Upper lobe of left lung (tissue), 6 donors: ENCODE data around the gene NUP85. TPM values are rescaled to one million over a fixed set of nuclear protein-coding genes. Genes with fewer than 3 reads are reported as not detected.
A peak's percentile ranks its signal among the peaks of the same experiment; 100 is the strongest.
"Not testable (repeated sequence)": the region's sequence is repeated elsewhere in the genome, so short reads cannot be mapped to it uniquely, and the experiment has no call there.

ENCODE experiments used
- ATAC-seq, 2 donors: fragments of 200-7000 bp; cut with Tn5 transposase; one replicate each; pipeline ENCODE4 v1.9.1; 2022; ENCODE audit warnings: mild to moderate bottlenecking in 2 of 2, moderate library complexity in 2 of 2; ENCODE audit not compliant: low FRiP score in 2 of 2
- DNase-seq, 2 donors: peaks; one replicate each; pipeline ENCODE4 v3.0.0-alpha.2; 2019 to 2020
- H3K27ac ChIP-seq, 4 donors: fragments of 200-600 bp; sonication (generic); one replicate each; pipeline ENCODE4 v1.5.1; 2016 to 2019
- H3K27me3 ChIP-seq, 4 donors: fragments of 200-600 bp; sonication (generic); one replicate each; pipeline ENCODE4 v1.5.1; 2017 to 2019
- H3K36me3 ChIP-seq, 4 donors: fragments of 200-600 bp; sonication (generic); one replicate each; pipeline ENCODE4 v1.5.1; 2016 to 2019
- H3K4me1 ChIP-seq, 4 donors: fragments of 200-600 bp; sonication (generic); one replicate each; pipeline ENCODE4 v1.5.1; 2018 to 2019
- H3K4me3 ChIP-seq, 4 donors: fragments of 200-600 bp; sonication (generic); one replicate each; pipeline ENCODE4 v1.5.1; 2017 to 2019; ENCODE audit warnings: mild to moderate bottlenecking in 2 of 4, moderate library complexity in 1 of 4
- H3K9me3 ChIP-seq, 4 donors: fragments of 200-600 bp; sonication (generic); one replicate each; pipeline ENCODE4 v1.5.1; 2018 to 2019
- EP300 ChIP-seq, 4 donors: sonication (generic); formaldehyde crosslinking; IDR thresholded peaks; one replicate each; pipeline ENCODE4 v1.5.1; 2017; ENCODE audit warnings: antibody characterized with exemption in 4 of 4, control low read depth in 2 of 4
- POLR2A ChIP-seq, 4 donors: fragments of 450-650 bp; IDR thresholded peaks; one replicate each; pipeline ENCODE4 v1.5.1; 2016 to 2017; ENCODE audit warnings: antibody characterized with exemption in 4 of 4, mild to moderate bottlenecking in 2 of 4
- WGBS, 2 donors: methylation state at CpG; one replicate each; pipeline ENCODE4 v1.1.5; 2017 to 2018; 5-methylcytosine and 5-hydroxymethylcytosine counted together
- total RNA-seq, 6 donors: library from RNA; depleted of rRNA in 4 of 6; stranded (reverse); fragments of >200 nt in 4 of 6; gene quantifications; one replicate each; pipeline versions ENCODE4 v1.1.0 to v1.2.1, GENCODE V29; 2016 to 2021
- TF ChIP-seq, protein P1 (sequence below), 6 experiments: fragments of 450-650 bp in 4 of 6; fragments of 200-600 bp in 2 of 6; sonication (generic) in 2 of 6; IDR thresholded peaks; one replicate each; pipeline ENCODE4 v1.5.1; 2016 to 2019; ENCODE audit warnings: antibody characterized with exemption in 6 of 6
- donor health status: DM: no; HTN: no; CAD: no; lungs with moderate emphysema.
- donor health status: DM: no; HTN: yes; CAD: no; lungs with severe emphysema.

The NUP85 gene
- total RNA-seq, 6 donors from 2014 or later, result 21.7 to 69.1 (median 43.5) TPM

- DNase-seq (no peak), ATAC-seq (peak; percentile 53 to 75)
- peak overlapping the region in 1 of 4 donors; percentile 3 for H3K4me3 ChIP-seq
- TF ChIP-seq EP300 (IDR thresholded peaks at IDR 0.05), result no peak
- TF ChIP-seq, protein P1, sequence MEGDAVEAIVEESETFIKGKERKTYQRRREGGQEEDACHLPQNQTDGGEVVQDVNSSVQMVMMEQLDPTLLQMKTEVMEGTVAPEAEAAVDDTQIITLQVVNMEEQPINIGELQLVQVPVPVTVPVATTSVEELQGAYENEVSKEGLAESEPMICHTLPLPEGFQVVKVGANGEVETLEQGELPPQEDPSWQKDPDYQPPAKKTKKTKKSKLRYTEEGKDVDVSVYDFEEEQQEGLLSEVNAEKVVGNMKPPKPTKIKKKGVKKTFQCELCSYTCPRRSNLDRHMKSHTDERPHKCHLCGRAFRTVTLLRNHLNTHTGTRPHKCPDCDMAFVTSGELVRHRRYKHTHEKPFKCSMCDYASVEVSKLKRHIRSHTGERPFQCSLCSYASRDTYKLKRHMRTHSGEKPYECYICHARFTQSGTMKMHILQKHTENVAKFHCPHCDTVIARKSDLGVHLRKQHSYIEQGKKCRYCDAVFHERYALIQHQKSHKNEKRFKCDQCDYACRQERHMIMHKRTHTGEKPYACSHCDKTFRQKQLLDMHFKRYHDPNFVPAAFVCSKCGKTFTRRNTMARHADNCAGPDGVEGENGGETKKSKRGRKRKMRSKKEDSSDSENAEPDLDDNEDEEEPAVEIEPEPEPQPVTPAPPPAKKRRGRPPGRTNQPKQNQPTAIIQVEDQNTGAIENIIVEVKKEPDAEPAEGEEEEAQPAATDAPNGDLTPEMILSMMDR (IDR thresholded peaks at IDR 0.05), result no peak
- H3K9me3 ChIP-seq, result no peaks in the 10 kb centered on the region
- WGBS, 2 donors, result 53 to 62% methylated on average over 11 of the region's 11 CpGs
- peak overlapping the region in 2 of 4 donors; percentile 1 to 22 for H3K27ac ChIP-seq
- peaks cover 4 to 34% (median 10%) of the 10 kb centered on the region in 4 donors for H3K4me1 ChIP-seq
- peaks cover 6 to 25% (median 17%) of the 10 kb centered on the region in 4 donors for H3K36me3 ChIP-seq
- H3K27me3 ChIP-seq, result no peaks in the 10 kb centered on the region
These were observed 44.6 kb downstream of the NUP85 start for GRCh38 chr17:75250009-75250471.

- no peaks in the 10 kb centered on the region for H3K9me3 ChIP-seq
- H3K4me3 ChIP-seq, result no peak overlapping the region
- peaks cover 0 to 9% (median 0%) of the 10 kb centered on the region in 4 donors for H3K36me3 ChIP-seq
- ATAC-seq, result no peak
- H3K27ac ChIP-seq, result no peak overlapping the region
- no peaks in the 10 kb centered on the region for H3K27me3 ChIP-seq
- WGBS, 2 donors, result 88 to 93% methylated on average over 8 of the region's 8 CpGs
- TF ChIP-seq POLR2A (IDR thresholded peaks at IDR 0.05), result no peak
- no peak for DNase-seq
- peaks cover 7 to 37% (median 10%) of the 10 kb centered on the region in 4 donors for H3K4me1 ChIP-seq
These were observed 46.7 kb downstream of the NUP85 start for GRCh38 chr17:75252039-75252816.

DNA sequence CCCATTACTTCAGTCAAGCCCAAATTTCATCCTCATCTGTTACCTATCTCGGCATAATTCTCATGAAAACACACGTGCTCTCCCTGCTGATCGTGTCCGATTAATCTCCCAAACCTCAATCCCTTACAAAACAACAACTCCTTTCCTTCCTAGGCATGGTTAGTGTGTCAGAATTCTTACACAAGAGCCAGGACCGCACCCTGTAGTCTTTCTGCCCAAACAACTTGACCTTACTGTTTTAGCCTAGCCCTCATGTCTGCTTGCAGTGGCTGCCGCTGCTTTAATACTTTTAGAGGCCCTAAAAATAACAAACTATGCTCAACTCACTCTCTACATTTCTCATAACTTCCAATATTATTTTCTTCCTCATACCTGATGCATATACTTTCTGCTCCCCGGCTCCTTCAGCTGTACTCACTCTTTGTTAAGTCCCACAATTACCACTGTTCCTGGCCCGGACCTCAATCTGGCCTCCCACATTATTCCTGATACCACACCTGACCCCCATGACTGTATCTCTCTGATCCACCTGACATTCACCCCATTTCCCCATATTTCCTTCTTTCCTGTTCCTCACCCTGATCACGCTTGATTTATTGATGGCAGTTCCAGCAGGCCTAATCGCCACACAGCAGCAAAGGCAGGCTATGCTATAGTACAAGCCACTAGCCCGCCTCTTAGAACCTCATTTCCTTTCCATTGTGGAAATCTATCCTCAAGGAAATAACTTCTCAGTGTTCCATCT lies 50.6 kb downstream of the NUP85 start:
- ATAC-seq, H3K4me3 ChIP-seq, H3K27me3 ChIP-seq, H3K9me3 ChIP-seq, H3K36me3 ChIP-seq: not testable (repeated sequence)
- H3K27ac ChIP-seq, result peak overlapping the region in 3 of 4 donors; percentile 40 to 65 (median 44)
- 50 to 80% methylated on average over 7 to 11 of the region's 11 CpGs for WGBS, 2 donors
- peaks cover 20 to 52% (median 27%) of the 10 kb centered on the region in 4 donors for H3K4me1 ChIP-seq
- peak in 1 of 2 donors; percentile 62 for DNase-seq

DNA sequence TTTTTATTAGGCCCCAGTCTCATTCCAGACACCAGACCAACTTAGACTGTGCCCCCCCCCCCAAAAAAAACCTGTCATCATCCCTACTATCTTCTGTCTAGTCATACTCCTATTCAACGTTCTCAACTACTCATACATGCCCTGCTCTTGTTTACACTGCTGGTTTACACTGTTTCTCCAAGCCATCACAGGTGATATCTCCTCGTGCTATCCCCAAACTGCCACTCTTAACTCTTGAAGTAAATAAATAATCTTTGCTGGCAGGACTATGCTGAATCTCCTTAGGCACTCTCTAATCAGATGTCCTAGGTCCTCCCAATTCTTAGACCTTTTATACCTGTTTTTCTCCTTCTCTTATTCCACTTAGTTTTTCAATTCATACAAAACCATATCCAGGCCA lies 51.7 kb downstream of the NUP85 start:
- not testable (repeated sequence) for ATAC-seq, H3K4me3 ChIP-seq, DNase-seq, H3K27me3 ChIP-seq, H3K9me3 ChIP-seq, H3K36me3 ChIP-seq, H3K27ac ChIP-seq
- peaks cover 23 to 52% (median 27%) of the 10 kb centered on the region in 4 donors for H3K4me1 ChIP-seq
- 53 to 55% methylated on average over 2 of the region's 2 CpGs for WGBS, 2 donors

DNA sequence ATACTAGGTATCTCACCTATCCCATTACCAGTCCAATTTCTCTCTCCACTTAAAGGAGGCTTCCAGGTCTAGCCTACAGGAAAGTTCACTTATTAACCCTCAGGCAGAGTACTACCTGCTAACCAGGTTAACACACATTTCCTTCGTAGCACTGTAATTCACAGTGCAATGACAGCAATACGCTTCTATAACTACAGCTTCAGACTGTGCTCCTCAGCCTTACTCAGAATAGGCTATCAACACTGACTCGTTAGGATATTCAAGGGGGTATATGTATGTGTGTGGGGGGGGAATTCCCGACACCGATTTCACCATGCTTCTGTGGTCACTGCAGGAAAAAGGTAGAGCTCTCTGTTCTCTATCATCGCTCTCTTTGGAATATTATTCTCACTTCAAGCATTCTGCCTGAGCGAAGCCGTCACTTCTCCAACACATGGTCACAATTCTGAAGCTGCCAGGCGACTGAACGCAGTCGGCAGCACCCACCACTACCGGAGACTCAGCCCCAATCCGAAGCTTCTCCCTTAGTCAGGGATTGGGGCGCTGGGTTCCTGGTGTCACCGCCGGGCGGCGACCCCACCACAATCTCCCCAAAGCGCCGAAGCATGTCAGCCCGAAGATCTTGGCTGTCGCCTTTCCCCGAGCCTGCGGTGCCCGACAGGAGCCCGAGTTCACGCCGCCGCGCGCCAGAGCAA lies 55.3 kb downstream of the NUP85 start:
- DNase-seq (no peak), ATAC-seq (peak in 1 of 2 donors; percentile 20)
- TF ChIP-seq, protein P1 (IDR thresholded peaks at IDR 0.05), result peak in 3 of 6 experiments; percentile 12 to 30 (median 12)
- TF ChIP-seq EP300 (IDR thresholded peaks at IDR 0.05), result no peak
- H3K27ac ChIP-seq, result peak overlapping the region; percentile 95 to 99 (median 97)
- peaks cover under 1 to 27% (median 22%) of the 10 kb centered on the region in 4 donors for H3K36me3 ChIP-seq
- no peaks in the 10 kb centered on the region for H3K9me3 ChIP-seq
- H3K4me3 ChIP-seq, result peak overlapping the region; percentile 79 to 97 (median 92)
- 2 to 8% methylated on average over 8 to 31 of the region's 31 CpGs for WGBS, 2 donors
- H3K4me1 ChIP-seq, result peaks cover 27 to 50% (median 35%) of the 10 kb centered on the region in 4 donors
- H3K27me3 ChIP-seq, result no peaks in the 10 kb centered on the region
